ENCODE results near the gene SELENOI. TPM values are rescaled to one million over a fixed set of nuclear protein-coding genes. Genes with fewer than 3 reads are reported as not detected.

Gene SELENOI
- total RNA-seq, 1 donor from 2014 or later, result 51.9 TPM

- Histone ChIP-seq H3K9ac (ENCODE audit: low read length) (no peak overlapping the region), H4K20me1 (ENCODE audit: insufficient read depth, low read length) (peaks cover 56% of the 10 kb centered on the region), H3K9me3 (ENCODE audit: insufficient read depth, low read depth, low read length) (no peaks in the 10 kb centered on the region), H3K79me2 (ENCODE audit: insufficient read depth, low read length) (peaks cover 86% of the 10 kb centered on the region), H3K27ac (ENCODE audit: low read depth, low read length) (no peak overlapping the region), H3K36me3 (ENCODE audit: insufficient read depth, low read length) (no peaks in the 10 kb centered on the region), H3K4me2 (ENCODE audit: low read length) (no peak overlapping the region), H3K27me3 (ENCODE audit: insufficient read depth, low read length) (no peaks in the 10 kb centered on the region), H3K4me1 (ENCODE audit: insufficient read depth, low read length) (peaks cover 20% of the 10 kb centered on the region), H3K4me3 (ENCODE audit: insufficient read depth, low read depth, low read length) (no peak overlapping the region), H2AFZ (ENCODE audit: low read depth, low read length) (no peak overlapping the region)
- Mint-ChIP-seq H3K4me1 (ENCODE audit: low read depth, unreplicated experiment) (peaks cover 23% of the 10 kb centered on the region), H3K4me3 (ENCODE audit: unreplicated experiment) (no peak overlapping the region), H3K36me3 (ENCODE audit: low read depth, unreplicated experiment) (peaks cover 2% of the 10 kb centered on the region), H3K27ac (ENCODE audit: unreplicated experiment) (no peak overlapping the region), H3K27me3 (ENCODE audit: low read depth, unreplicated experiment) (no peaks in the 10 kb centered on the region), H3K9me3 (ENCODE audit: unreplicated experiment) (no peaks in the 10 kb centered on the region)
- FAIRE-seq, result no peak
- no peak for DNase-seq (ENCODE audit: low read depth)
- TF ChIP-seq, protein P1, sequence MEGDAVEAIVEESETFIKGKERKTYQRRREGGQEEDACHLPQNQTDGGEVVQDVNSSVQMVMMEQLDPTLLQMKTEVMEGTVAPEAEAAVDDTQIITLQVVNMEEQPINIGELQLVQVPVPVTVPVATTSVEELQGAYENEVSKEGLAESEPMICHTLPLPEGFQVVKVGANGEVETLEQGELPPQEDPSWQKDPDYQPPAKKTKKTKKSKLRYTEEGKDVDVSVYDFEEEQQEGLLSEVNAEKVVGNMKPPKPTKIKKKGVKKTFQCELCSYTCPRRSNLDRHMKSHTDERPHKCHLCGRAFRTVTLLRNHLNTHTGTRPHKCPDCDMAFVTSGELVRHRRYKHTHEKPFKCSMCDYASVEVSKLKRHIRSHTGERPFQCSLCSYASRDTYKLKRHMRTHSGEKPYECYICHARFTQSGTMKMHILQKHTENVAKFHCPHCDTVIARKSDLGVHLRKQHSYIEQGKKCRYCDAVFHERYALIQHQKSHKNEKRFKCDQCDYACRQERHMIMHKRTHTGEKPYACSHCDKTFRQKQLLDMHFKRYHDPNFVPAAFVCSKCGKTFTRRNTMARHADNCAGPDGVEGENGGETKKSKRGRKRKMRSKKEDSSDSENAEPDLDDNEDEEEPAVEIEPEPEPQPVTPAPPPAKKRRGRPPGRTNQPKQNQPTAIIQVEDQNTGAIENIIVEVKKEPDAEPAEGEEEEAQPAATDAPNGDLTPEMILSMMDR (IDR thresholded peaks at IDR 0.05; ENCODE audit: insufficient read depth, low read depth, low read length), result no peak
- TF ChIP-seq EZH2 (IDR thresholded peaks at IDR 0.05; ENCODE audit: insufficient read depth, low read length), result no peak
Measured at GRCh38 chr2:26359886-26360473, 14.0 kb downstream of the SELENOI start.

DNA sequence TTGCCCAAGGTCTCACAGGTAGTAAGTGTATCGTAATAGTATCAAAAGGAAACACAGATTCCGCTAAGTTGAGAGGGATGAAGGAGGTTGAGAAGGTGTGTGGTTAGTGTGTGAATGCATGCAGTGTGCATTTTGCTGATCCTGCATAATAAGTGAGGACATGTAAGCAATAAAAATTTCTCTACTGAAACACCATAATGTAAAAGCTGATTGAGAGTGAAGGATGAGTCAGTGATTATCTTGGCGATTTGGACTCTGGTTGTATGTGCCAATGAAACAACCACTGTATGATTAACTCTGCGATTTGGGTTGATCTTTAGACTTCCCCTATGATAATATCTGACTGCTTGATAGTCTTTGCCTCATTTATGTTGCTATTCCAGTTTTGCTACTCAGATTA lies 17.4 kb downstream of the SELENOI start:
- H3K27ac ChIP-seq (ENCODE audit: low read depth, low read length), result no peak overlapping the region
- no peak overlapping the region for H3K4me2 ChIP-seq (ENCODE audit: low read length)
- H2AFZ ChIP-seq (ENCODE audit: low read depth, low read length), result no peak overlapping the region
- H3K27ac Mint-ChIP-seq (ENCODE audit: unreplicated experiment), result no peak overlapping the region
- TF ChIP-seq EZH2 (IDR thresholded peaks at IDR 0.05; ENCODE audit: insufficient read depth, low read length), result no peak
- TF ChIP-seq, protein P1 (IDR thresholded peaks at IDR 0.05; ENCODE audit: insufficient read depth, low read depth, low read length), result no peak
- no peaks in the 10 kb centered on the region for H3K27me3 Mint-ChIP-seq (ENCODE audit: low read depth, unreplicated experiment)
- H3K79me2 ChIP-seq (ENCODE audit: insufficient read depth, low read length), result peaks cover 63% of the 10 kb centered on the region
- no peaks in the 10 kb centered on the region for H3K9me3 Mint-ChIP-seq (ENCODE audit: unreplicated experiment)
- no peaks in the 10 kb centered on the region for H3K9me3 ChIP-seq (ENCODE audit: insufficient read depth, low read depth, low read length)
- FAIRE-seq (no peak), DNase-seq (ENCODE audit: low read depth) (peak; percentile 50)
- H3K9ac ChIP-seq (ENCODE audit: low read length), result no peak overlapping the region
- no peaks in the 10 kb centered on the region for H3K4me1 Mint-ChIP-seq (ENCODE audit: low read depth, unreplicated experiment)
- peaks cover 2% of the 10 kb centered on the region for H3K36me3 ChIP-seq (ENCODE audit: insufficient read depth, low read length)
- H3K4me3 ChIP-seq (ENCODE audit: insufficient read depth, low read depth, low read length), result no peak overlapping the region
- no peaks in the 10 kb centered on the region for H3K4me1 ChIP-seq (ENCODE audit: insufficient read depth, low read length)
- no peak overlapping the region for H3K4me3 Mint-ChIP-seq (ENCODE audit: unreplicated experiment)
- H4K20me1 ChIP-seq (ENCODE audit: insufficient read depth, low read length), result peaks cover 57% of the 10 kb centered on the region
- H3K27me3 ChIP-seq (ENCODE audit: insufficient read depth, low read length), result no peaks in the 10 kb centered on the region
- peaks cover 2% of the 10 kb centered on the region for H3K36me3 Mint-ChIP-seq (ENCODE audit: low read depth, unreplicated experiment)

- Histone ChIP-seq H3K27me3 (ENCODE audit: insufficient read depth, low read length) (no peaks in the 10 kb centered on the region), H3K79me2 (ENCODE audit: insufficient read depth, low read length) (peaks cover 57% of the 10 kb centered on the region), H3K4me2 (ENCODE audit: low read length) (no peak overlapping the region), H3K9ac (ENCODE audit: low read length) (no peak overlapping the region), H2AFZ (ENCODE audit: low read depth, low read length) (no peak overlapping the region), H3K4me1 (ENCODE audit: insufficient read depth, low read length) (no peaks in the 10 kb centered on the region), H3K36me3 (ENCODE audit: insufficient read depth, low read length) (peaks cover 2% of the 10 kb centered on the region), H3K27ac (ENCODE audit: low read depth, low read length) (no peak overlapping the region), H3K4me3 (ENCODE audit: insufficient read depth, low read depth, low read length) (no peak overlapping the region), H4K20me1 (ENCODE audit: insufficient read depth, low read length) (peaks cover 53% of the 10 kb centered on the region), H3K9me3 (ENCODE audit: insufficient read depth, low read depth, low read length) (no peaks in the 10 kb centered on the region)
- no peaks in the 10 kb centered on the region for H3K9me3 Mint-ChIP-seq (ENCODE audit: unreplicated experiment)
- H3K4me3 Mint-ChIP-seq (ENCODE audit: unreplicated experiment), result no peak overlapping the region
- DNase-seq (ENCODE audit: low read depth), result no peak
- no peak overlapping the region for H3K27ac Mint-ChIP-seq (ENCODE audit: unreplicated experiment)
- FAIRE-seq, result no peak
- no peaks in the 10 kb centered on the region for H3K27me3 Mint-ChIP-seq (ENCODE audit: low read depth, unreplicated experiment)
- H3K4me1 Mint-ChIP-seq (ENCODE audit: low read depth, unreplicated experiment), result no peaks in the 10 kb centered on the region
- TF ChIP-seq, protein P1 (IDR thresholded peaks at IDR 0.05; ENCODE audit: insufficient read depth, low read depth, low read length), result no peak
- no peak for TF ChIP-seq EZH2 (IDR thresholded peaks at IDR 0.05; ENCODE audit: insufficient read depth, low read length)
- peaks cover 2% of the 10 kb centered on the region for H3K36me3 Mint-ChIP-seq (ENCODE audit: low read depth, unreplicated experiment)
Measured at GRCh38 chr2:26363958-26364357, 18.0 kb downstream of the SELENOI start.
